Activated CD4-positive, CD25-positive, alpha-beta regulatory T cell (primary cell): ENCODE data around the gene SMARCA4.
"Not testable (repeated sequence)": the region's sequence is repeated elsewhere in the genome, so short reads cannot be mapped to it uniquely, and the experiment has no call there.

Experiments
- DNase-seq, 4 experiments: peaks; one replicate each; lab custom pipeline; 2025; lab: John Stamatoyannopoulos, UW

Gene SMARCA4

GRCh38 chr19:10929402-10929794 is 31.4 kb upstream of the SMARCA4 start:
- no peak for DNase-seq

DNA sequence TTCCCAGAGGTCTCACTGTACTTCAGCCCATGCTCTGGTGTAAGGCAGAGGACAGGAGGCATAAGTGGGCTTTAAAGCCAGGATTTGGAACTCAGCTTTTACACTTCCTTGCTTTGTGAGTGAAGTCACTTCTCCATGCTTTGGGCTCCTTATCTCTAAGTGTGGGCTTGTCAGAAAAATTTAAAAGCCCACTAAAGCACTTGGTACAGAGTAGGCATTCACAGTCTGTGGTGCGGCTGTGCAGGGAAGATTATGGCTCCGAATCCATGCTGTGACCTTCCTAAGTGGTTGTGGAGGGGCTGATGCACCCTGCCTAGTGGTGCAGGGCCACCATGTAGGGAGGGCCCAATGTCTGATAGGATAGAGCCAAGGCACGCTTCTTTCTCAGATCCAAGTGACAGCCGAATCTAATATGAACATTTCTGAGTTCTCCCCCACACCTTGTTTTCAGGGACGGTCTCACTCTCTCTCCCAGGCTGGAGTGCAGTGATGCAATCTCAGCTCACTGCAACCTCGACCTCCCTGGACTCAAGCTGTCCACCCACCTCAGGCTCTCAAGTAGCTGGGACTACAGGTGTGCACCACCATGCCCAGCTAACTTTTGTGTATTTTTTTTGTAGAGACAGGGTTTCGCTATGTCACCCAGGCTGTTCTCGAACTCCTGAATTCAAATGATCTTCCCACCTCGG is 25.3 kb upstream of the SMARCA4 start:
- no peak for DNase-seq

DNA sequence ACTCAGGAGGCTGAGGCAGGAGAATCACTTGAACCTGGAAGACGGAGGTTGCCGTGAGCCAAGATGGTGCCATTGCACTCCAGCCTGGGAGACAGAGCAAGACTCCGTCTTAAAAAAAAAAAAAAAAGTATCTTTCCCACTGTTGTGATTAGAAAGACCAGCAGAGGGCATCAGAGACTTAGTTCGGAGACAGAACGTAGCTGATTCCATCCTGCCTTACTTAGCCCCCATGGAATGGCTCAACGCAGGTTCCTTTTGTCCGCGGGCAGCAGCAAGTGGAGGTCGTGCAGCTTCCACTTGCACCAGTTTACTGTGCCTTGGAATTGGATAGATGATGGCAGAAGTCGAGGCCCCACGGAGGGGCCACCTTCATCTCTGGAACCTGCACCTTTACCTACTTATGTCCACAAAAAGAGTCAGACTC is 24.2 kb upstream of the SMARCA4 start:
- DNase-seq, result no peak

DNA sequence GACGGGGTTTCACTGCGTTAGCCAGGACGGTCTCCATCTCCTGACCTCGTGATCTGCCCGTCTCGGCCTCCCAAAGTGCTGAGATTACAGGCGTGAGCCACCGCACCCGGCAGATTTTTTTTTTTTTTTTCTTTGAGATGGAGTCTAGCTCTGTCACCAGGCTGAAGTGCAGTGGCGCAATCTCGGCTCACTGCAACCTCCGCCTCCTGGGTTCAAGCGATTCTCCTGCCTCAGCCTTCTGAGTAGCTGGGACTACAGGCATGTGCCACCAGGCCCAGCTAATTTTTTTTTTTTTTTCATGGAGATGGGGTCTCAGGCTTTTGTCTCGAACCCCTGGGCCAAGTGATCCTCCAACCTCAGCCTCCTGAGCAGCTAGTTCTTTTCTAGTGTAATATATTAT is 19.2 kb upstream of the SMARCA4 start:
- DNase-seq, result not testable (repeated sequence)

GRCh38 chr19:10943412-10943811 is 17.4 kb upstream of the SMARCA4 start:
- not testable (repeated sequence) for DNase-seq

GRCh38 chr19:10945264-10945663 is 15.6 kb upstream of the SMARCA4 start:
- no peak for DNase-seq

GRCh38 chr19:10946958-10947657 is 13.7 kb upstream of the SMARCA4 start:
- DNase-seq, result no peak

- no peak for DNase-seq
Measured at GRCh38 chr19:10952809-10953208, 8.0 kb upstream of the SMARCA4 start.

- not testable (repeated sequence) for DNase-seq
Measured at GRCh38 chr19:10959277-10959968, 1.4 kb upstream of the SMARCA4 start.

GRCh38 chr19:10961073-10961860 is 437 bp downstream of the SMARCA4 start:
- no peak for DNase-seq

GRCh38 chr19:10962863-10963262 is 2.0 kb downstream of the SMARCA4 start:
- DNase-seq, result no peak

DNA sequence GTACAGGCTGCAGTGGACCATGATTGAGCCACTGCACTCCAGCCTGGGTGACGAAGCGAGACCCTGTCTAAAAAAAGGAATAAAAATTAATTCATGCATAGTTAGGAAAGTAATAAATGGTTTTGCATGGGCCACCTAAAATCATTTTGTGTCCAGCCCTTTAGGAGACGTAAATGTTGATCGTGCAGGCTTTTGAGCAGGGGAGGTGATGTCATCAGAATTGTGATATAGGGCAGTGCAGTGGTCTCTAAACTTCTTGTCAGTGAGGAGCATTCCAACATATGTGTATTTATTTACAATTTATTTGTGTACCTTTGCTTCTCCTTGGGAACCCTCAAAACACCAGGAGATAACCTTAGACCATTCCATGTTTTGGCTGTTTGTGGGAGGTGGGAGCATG is 3.0 kb downstream of the SMARCA4 start:
- no peak for DNase-seq

DNA sequence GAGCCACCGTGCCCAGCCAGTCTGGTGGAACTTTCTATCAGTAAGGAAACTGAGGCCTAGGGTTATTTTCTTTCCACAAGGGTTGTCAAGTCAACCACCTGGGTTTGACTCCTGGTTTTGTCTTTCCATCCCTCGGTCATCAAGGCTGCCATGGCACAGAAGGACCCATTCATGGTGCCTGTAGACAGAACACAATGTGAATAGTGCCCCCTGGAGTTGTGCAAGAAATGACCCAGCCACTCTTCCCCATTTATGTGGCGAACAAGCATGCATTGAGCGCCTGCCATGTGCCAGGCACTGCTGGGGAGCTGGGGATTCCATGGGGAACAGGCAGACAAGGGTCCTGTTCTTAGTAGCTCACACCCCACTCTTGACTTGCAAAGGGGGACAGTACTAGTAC is 4.1 kb downstream of the SMARCA4 start:
- no peak for DNase-seq

DNA sequence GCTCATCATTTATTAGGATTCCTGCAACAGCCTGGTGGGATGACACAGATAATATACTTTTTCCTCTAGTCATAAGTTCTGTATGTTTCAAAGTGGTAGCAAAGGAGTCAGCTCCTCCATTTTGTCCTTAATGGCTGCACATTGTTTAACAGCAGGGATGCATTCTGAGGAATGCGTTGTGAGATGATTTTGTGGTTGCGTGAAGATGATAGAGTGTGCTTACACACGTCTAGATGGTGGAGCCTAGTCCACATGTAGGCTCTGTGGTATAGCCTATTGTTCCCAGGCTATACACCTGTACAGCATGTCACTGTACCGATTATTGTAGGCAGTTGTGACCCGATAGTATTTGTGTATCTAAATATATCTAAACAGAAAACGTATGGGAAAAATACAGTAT is 4.6 kb downstream of the SMARCA4 start:
- no peak for DNase-seq

DNA sequence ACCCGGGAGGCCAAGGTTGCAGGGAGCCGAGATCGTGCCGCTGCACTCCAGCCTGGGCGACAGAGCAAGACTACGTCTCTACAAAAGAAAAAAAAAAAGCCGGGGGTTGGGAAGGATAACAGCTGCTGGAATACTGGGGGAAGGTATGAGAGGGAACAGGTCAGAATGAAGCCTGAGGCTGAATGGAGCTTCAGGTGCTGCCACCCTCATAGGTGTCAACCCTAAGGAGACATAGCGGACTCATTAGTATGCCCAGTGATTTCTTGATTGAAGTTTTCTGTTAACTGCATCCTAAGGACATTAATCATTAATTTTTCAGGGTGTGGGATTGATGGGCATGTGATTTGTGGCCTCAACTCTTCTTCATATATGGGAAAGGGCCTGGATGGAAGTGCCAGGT is 6.0 kb downstream of the SMARCA4 start:
- DNase-seq, result no peak

DNA sequence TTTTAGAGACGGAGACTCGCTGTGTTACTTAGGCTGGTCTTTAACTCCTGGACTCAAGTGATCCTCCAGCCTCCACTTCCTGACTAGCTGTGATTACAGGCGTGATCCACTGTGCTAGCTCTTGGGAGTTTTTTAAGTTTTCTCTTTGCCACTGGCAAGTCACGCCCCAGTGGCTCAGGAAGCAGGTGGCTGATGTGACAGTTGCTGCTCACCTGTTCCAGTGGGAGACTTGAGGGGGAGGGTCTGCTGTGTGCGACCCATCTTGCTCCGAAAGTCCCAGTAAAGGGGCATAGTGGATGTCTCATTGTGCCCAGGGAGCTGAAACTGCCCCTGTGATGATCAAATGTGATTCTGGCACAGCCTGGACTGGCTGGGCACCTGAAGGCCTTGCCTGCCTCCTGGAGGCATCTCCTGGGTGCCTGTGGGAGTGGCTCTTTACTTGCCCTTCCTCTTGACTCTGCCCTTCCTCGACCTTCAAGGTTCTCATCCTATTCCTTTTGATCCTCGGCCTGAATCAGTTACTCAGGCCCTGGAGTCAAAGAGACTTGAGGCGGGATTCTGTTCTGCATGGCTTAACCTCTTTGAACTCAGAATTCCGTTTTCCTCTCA is 7.8 kb downstream of the SMARCA4 start:
- no peak for DNase-seq

- no peak for DNase-seq
Measured at GRCh38 chr19:10971107-10971726, 10.4 kb downstream of the SMARCA4 start.

DNA sequence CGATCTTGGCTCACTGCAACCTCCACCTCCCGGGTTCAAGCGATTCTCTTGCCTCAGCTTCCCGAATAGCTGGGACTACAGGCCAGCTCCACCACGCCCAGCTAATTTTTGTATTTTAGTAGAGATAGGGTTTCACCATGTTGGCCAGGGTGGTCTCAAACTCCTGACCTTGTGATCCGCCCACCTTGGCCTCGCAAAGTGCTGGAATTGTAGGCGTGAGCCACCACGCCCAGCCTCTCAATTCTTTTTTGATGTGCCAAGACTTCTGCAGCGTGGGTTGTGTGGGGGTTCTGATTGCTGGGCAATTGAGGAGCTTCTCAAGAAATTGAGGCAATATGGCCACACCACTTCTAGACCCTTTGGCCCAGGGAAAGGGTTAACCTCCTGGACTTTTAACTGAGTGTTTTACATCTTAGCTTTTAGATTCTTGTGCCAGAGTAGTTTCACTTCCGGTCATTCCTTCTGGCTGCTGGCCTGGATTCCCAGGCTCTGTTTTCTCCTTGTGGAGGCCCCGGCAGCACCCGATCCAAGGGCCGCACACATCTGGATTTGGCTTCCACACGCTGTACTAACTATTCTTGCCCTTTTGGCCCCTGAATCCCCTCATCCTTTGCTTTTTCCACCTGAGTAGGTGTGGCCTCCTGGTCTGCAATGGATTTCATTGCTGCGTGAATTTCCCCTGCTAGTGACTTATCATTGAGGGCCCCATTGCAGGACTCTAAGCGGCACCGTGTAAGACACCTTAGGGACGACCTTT is 14.7 kb downstream of the SMARCA4 start:
- DNase-seq, result no peak

GRCh38 chr19:10976131-10976892 is 15.5 kb downstream of the SMARCA4 start:
- DNase-seq, result no peak

- no peak for DNase-seq
Measured at GRCh38 chr19:10977742-10978092, 16.9 kb downstream of the SMARCA4 start.
